CD4-positive, alpha-beta T cell treated with Interleukin-1 beta for 1 hour (primary cell): ENCODE data around the gene MEOX1.
"Not testable (repeated sequence)": the region's sequence is repeated elsewhere in the genome, so short reads cannot be mapped to it uniquely, and the experiment has no call there.

Experiments
- DNase-seq, 2 donors: peaks; one replicate each; pipeline ENCODE4 v3.0.0-alpha.2; 2020 to 2022

Gene MEOX1

DNA sequence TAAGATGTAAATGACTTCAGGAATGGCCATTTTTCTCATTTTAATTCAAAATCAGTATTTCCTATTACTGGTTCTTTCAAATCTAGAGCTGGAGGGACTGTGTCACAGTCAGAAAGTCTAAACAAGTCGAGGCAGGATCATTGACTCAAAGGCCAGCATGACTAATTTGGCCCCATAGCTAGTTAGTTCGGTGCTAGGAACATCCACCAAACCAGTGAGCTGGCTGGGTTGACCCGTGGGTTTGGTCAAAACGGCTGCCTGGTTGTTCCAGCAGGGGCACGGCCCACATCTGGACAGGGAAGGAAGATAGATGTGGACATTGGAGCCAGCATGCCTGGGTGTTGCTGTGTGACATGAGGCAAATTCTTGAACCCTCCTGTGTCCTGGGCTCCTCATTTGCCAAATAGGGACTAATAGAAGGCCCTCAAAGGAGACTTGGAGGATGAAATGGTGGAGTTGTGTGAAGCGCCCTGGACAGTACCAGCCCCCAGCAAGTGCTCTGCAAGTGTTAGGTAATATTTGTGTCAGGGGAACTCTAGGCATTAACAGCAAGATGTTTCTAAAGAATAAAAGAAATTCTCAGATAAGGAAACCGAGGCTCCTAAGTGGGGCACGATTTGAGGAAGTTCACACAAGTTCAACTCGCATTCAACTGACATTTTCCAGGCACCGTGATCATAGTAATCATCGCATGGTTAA lies 46.2 kb downstream of the MEOX1 start:
- DNase-seq: no peak

DNA sequence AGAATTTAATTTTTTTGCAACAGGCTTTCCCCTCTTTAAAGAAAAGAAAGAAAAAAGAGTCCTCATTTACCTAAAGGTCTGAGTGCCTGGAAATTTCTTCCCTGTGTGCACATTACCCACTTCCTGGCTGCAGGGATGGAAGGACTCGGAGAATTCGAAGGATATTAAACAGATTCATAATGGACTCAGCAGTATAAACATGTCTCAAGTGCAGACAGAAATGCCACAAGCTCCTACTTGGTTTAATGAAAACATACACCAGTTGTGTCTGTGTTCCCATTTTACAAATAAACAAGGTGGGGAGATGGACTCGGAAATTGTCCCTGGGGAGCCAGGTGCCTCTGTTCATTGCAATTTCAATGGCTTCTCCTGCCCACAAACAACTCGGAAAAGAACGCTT lies 47.2 kb downstream of the MEOX1 start:
- DNase-seq: no peak

DNA sequence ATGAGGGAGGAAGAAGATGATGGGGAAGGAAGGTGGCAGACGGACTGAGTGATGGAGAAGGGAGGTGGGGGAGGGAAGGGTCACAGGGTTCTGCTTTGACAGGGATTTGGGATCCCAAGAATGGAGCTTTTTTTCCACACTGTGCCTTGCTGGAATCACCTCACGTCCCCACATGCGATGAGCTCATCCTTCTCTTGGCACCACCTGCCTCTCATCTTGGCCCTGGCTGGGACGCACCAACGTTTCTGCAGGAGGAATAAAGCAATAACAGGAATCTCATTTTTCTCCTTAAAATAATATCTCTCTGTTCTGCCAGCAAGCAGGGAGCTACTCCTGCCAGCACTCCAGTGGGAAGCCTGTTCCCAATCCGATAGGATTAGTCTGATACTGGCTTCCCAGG lies 47.8 kb downstream of the MEOX1 start:
- no peak for DNase-seq

DNA sequence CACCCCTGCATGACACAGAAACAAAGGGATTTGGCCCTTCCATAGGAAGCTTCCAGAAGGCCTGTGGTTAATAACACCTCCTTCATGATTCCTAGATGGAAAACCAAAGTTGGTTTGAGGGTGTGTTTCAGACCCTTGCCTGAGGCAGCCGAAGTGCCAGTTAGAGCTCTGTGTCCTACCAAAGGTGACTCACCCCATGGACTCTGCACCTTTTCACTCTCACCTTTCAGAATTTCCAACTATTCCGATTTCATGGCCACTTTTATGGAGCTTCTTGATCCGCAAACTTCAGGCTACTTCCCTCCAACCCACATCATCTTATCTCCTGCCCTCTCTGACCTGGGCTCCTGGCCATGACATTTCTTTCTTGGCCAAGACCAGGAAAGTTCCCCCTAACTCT lies 49.2 kb downstream of the MEOX1 start:
- DNase-seq: no peak

DNA sequence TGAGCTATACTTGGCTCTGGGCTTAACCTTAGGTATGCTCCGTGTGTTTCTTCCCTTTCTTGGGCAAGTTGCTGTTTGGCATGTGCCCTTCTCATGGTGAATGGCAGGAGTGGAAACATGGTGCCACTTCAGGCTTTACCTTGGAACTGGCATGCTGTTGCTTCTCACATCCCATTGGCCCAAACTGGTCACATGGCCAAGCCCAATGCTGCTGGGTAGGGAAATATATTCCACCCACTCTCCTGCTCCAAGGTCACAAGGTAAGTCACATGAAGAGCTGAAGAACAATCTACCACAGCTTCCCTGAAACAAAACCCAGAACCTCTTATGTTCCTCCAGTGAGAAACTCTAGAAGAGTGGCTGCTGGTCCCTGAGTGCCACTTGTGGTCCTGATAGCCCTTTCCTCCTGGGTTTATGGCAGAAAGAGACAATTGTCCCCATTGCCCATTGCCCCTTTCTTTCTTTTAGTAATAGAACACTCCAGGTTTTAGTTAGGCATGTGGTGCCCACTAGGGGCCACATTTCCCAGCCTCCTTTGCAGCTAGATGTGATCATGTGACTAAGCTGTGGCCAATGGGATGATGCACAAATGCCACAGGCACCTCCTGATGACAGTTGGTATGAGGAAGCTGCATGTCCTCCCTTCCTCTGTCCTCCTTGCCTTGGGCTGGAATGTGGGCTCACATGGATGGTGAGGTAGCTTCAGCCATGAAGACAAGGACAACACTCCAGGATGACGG lies 50.3 kb downstream of the MEOX1 start:
- no peak for DNase-seq

DNA sequence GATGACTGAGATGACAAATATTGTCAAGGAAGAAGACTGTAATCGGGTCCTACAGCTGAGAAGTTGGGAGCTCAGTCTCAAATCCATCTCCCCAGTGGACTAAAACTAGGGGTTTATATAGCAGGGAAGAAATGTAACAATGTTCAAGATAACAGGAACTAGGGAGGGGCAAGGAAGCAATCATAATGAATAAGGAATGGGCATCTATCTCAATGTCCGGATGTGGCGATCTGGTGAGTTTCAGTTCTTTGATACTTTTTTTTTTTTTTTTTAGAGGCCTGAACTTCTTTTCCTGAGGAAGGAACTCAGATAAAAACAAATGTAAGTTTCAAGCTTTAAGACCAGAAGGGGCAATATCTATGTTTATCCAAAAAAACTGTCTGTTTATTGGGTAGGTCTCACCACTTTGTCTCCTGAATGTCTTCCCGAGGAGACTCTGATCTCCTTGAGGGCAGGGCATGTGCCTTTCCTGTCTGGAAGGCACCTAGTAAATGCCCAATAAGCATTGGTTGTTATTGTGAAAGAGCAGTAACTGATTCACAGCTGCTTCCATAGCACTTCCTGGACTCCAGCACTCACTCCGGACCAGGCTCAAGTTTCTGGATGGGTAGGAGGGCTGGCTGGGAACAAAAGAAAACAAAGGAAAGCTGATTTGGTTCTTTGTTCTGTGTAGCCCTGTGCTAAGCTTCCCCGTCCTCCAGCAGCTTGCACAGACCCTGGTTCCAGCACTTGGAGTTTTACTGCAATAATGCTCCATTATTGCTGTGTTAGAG lies 51.9 kb downstream of the MEOX1 start:
- DNase-seq: no peak

DNA sequence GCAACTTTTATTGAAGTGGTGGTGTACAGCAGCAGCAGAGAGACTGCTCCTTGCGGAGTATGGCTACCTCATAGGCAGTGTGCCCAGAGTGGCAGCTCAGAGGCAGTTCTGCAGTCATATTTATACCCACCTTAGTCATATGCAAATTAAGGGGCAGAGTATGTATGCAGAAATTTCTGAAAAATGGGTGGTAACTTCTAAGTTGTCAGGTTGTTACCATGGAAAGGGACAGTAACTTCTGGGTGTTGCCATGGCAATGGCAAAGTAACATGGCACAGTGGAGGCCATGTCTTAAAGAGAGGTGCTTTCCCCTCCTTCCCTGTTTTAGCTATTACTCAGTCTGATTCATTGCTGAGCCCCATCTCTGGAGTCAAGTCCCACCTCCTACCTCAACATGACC lies 53.4 kb downstream of the MEOX1 start:
- peak in 1 of 2 donors; percentile 62 for DNase-seq

DNA sequence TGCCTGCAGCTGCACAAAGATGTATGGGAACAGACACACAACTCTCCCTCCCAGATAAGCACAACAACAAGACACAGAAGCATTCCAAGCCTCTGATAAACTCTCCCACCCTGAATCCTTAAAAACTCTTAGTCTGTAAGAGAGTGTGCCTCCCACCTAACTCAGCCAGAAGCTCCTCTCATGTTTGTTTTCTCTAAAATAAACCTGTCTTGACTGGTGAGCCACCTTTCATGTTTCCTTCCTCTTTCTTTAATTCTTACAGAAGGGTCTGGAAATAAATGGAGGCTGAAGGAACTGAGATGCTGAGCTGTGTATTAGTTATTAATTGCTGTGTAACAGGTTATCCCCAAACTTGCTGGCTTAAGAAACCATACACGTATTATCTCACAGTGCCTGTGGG lies 57.2 kb downstream of the MEOX1 start:
- DNase-seq: no peak

DNA sequence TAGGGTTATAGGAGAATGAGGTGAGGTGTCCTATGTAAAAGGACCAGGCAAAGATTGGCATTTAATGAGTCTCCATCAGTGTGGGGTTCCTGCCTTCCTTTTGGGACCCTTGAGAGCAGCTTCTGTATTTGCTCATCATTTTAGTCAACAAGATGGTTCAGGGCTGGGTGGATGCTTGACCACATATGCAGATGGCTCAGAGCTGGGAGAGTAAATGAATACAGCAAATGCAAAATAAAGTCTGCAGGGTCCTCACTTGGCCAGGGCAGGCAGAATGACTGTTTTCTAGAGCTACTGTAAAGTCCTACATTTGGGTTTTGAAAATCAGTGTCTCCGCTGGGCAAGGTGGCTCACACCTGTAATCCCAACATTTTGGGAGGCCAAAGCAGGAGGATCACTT lies 58.4 kb downstream of the MEOX1 start:
- no peak for DNase-seq

DNA sequence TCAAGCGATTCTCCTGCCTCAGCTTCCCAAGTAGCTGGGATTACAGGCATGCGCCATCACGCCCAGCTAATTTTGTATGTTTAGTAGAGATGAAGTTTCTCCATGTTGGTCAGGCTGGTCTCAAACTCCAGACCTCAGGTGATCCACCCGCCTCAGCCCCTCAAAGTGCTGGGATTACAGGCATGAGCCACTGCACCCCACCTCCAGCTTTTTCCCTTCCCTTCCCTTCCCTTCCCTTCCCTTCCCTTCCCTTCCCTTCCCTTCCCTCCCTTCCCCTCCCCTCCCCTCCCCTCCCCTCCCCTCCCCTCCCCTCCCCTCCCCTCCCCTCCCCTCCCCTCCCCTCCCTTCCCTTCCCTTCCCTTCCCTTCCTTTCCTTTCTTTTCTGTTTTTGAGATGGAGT lies 59.2 kb downstream of the MEOX1 start:
- DNase-seq: not testable (repeated sequence)

DNA sequence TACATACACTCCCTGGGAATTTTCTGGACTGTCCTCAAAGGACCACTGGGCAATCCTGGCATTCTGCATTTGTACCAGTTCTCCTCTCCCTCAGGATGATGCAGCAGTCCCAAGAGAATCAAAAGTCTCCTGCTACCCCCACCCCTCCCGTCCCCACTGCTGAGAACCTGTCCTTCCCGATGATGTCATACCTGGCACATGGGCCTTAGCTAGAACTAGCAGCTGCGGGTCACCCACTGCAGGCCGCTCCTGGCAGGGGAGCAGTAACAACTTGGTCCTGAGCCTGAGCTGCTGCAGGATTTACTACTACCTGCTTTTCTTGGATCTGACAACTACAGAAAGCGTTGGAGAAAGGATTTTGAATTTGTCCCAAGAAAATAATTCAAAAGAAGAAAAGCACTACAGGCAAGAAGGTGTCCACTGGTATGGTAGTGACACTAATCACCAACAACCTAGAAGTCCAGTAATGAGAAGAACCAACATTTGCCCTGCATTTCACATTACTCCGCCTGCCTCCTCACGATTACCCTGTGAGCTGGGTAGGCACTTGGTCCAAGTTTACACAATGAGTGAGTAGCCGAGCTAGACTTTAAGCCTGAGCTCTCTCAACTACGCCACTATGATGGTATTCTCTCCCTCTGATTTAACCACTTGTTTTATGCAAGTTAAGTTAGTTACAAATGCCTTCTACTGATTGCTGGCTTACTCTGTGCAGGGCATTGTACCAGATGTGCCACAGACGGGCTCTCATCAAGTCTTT lies 60.3 kb downstream of the MEOX1 start:
- no peak for DNase-seq

DNA sequence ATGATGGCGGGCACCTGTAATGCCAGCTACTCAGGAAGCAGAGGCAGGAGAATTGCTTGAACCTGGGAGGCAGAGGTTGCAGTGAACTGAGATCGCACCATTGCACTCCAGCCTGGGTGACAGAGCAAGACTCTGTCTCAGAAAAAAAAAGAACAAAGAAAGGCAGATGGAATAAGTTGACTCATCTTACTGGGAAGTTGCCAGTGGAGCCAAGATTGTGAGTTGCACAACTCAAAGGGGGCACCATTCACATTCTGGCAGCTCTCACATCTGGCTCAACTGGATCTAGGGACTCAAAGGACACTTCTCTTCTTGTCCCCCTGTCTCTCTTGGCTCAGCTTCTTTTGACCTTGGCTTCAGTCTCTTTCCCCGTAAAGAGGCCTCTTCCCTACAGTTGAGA lies 61.9 kb downstream of the MEOX1 start:
- no peak for DNase-seq

DNA sequence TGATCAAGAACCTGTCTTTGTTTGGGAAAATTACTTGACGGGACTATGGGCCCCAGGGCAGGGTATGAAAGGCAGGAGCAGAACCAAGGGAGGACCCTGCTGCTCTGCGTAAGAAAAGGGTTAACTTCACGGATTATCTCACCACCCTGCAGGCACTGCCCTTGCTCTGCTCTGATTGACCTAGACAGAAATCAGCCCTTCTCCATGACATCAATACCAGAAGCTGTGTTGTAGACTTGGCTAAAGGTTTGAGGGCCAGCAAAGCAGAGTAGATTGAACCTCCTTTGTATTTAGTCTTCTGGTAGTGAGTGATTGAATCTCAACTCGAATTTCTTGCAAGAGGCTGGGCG lies 62.7 kb downstream of the MEOX1 start:
- no peak for DNase-seq

DNA sequence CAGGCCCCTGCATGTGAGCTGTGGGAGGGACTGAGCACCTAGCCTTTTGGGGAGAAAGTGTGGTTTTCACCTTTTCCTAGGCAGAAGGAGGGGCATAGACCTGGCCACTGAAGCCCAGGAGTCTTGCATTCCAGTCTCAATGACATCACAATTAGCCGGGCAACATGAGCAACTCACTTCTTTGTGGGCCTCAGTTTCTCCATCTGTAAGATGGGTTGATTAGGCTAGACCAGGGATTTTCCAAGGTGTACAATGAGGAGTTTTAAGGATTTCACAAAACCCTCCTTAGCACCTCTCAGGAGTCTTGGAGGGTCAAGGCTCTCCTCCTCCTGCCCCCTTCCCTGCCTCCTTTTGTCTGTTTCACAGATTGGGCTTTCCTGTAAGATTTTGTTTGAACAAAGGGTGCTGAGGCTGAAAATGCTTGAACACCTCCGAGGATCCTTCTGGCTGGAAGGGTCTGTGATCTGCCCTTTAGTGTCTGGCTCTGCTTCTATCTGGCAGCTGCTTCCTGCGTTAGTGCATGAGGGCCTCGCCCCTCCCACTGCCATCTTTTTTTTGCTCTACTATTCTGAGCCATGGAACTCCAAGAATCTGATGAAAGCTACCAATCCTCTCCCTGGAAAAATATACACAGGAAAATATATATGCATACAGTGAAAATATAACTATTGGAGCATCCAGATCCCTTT lies 63.2 kb downstream of the MEOX1 start:
- no peak for DNase-seq

DNA sequence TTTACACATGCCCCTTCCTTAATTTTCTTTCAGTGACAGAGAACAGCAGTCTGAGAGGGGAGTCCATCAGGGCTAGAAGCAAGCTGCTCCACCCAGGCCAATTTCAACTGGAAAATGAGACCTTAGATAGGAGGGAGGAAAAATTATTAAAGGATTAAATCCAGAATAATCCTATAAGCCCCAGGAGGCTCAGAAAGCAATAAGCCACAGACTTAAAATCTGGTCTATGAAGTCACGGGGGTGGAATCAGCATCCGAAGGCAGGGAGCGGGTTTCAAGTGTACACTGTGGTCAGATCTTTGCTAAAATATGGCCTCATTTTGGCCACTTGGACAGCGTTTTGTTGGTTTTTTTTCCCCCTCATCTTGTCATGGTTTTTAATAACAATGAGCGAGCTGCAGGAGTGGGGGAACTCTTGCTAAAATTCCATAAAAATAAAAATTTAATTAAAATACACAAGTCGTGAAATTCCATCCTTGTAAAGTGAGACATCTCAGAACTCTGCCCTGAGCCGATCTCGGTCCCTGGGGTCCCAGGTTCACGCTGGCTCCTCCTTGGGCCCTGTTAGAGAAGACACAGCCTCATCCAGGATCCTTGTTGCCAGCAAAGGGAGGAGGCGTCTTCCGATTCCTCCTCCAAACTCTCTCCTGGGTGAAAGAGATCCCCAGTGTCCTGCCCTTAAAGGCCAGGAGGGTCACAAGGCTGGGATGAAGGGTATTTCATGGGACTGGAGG lies 63.9 kb downstream of the MEOX1 start:
- no peak for DNase-seq

DNA sequence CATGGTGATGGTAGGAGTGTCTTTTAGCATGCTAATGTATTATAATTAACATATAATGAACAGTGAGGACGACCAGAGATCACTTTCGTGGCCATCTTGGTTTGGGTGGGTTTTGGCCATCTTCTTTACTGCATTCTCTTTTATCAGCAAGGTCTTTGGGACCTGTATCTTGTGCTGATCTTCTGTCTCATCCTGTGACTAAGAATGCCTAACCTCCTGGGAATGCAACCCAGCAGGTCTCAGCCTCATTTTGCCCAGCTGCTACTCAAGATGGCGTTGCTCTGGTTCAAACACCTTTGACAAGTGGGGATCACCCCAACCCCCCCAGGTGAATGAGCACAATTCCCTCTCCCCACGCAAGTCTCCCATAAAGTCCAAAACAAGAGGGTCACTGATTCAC lies 66.3 kb downstream of the MEOX1 start:
- DNase-seq: no peak

DNA sequence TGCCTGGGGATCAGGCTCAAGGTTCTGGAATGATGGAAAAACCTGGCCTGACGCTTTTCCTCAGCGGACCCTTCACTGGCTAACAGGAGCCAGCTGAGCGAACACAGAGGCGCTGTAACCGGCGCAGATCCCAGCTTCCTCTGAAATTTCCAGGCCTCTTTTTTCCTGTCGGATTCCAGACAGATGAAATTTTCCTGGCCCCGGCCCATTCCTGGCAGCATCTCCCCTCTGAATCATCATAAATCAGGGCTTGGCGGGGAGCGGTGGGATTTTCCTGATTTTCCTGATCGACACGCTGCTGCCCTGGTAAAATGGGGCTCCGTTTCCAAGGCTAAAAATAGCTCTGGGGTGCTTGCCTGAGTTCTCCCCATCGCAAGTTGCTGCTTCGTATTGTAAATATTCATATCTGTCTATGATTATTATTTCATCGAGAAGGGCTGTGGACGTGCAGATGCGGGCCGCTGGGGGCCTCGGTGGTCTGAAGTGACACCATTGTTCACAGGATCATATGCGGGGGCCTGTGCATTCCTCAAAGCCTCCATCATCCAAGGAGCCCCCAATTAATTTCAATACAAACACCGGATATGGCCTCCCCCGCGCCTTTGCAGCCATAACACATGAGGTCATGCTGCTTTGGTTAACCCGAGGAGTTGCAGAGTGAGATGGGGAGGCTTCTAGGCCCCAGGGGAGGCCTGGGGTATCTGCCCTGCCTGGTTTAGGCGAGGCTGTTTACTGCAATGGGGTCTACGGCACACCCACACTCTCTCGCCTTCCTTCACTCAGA lies 69.8 kb downstream of the MEOX1 start:
- no peak for DNase-seq

DNA sequence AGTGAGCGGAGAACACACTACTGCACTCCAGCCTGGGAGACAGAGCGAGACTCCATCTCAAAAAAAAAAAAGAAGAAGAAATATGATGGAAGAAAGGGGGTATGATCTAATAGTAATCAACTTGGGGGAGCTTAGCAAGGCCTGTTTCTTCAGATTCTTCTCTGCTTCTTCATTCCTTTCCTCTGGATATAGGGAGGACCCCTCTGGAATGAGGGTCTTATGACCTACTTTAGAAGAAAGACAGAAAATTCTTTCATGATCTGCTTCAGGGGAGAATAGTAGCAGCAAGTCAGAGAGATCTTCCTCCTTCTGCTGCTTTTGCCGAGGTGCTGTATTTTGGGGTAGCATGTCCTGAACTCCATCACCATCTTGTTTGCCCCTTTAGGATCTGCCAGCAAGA lies 70.7 kb downstream of the MEOX1 start:
- no peak for DNase-seq
